Medulla oblongata (tissue), 1 donor: ENCODE data around the gene PSMD1.
"Not testable (repeated sequence)": the region's sequence is repeated elsewhere in the genome, so short reads cannot be mapped to it uniquely, and the experiment has no call there.

Experiments used
- DNase-seq: peaks from one replicate; pipeline ENCODE4 v3.0.0-alpha.2; 2015; ENCODE audit errors: extremely low spot score

Gene PSMD1

GRCh38 chr2:231159306-231159705 is 102.6 kb downstream of the PSMD1 start:
- no peak for DNase-seq

- DNase-seq, result no peak
These were observed 104.0 kb downstream of the PSMD1 start for GRCh38 chr2:231160701-231161100.

- DNase-seq, result no peak
These were observed 104.7 kb downstream of the PSMD1 start for GRCh38 chr2:231161252-231161839.

- DNase-seq, result no peak
These were observed 105.2 kb downstream of the PSMD1 start for GRCh38 chr2:231161877-231162329.

GRCh38 chr2:231163011-231163410 is 106.3 kb downstream of the PSMD1 start:
- no peak for DNase-seq

- no peak for DNase-seq
These were observed 106.9 kb downstream of the PSMD1 start for GRCh38 chr2:231163414-231164095.

GRCh38 chr2:231167745-231168459 is 111.2 kb downstream of the PSMD1 start:
- DNase-seq, result no peak

GRCh38 chr2:231168460-231169139 is 111.9 kb downstream of the PSMD1 start:
- no peak for DNase-seq

GRCh38 chr2:231169488-231169887 is 112.8 kb downstream of the PSMD1 start:
- no peak for DNase-seq

GRCh38 chr2:231170055-231170454 is 113.4 kb downstream of the PSMD1 start:
- DNase-seq, result no peak

- no peak for DNase-seq
These were observed 115.4 kb downstream of the PSMD1 start for GRCh38 chr2:231172025-231172424.

GRCh38 chr2:231174211-231174651 is 117.6 kb downstream of the PSMD1 start:
- no peak for DNase-seq

- no peak for DNase-seq
These were observed 119.4 kb downstream of the PSMD1 start for GRCh38 chr2:231176066-231176465.

GRCh38 chr2:231177156-231178025 is 120.7 kb downstream of the PSMD1 start:
- DNase-seq, result no peak

- not testable (repeated sequence) for DNase-seq
These were observed 122.1 kb downstream of the PSMD1 start for GRCh38 chr2:231178805-231179204.

GRCh38 chr2:231181860-231182512 is 125.3 kb downstream of the PSMD1 start:
- DNase-seq, result peak; percentile 71

GRCh38 chr2:231182513-231182899 is 125.8 kb downstream of the PSMD1 start:
- no peak for DNase-seq

- no peak for DNase-seq
These were observed 127.2 kb downstream of the PSMD1 start for GRCh38 chr2:231183851-231184250.

GRCh38 chr2:231184319-231184718 is 127.7 kb downstream of the PSMD1 start:
- no peak for DNase-seq

GRCh38 chr2:231185050-231185725 is 128.5 kb downstream of the PSMD1 start:
- DNase-seq, result no peak
